Measurements from ENCODE around the gene TRIM46. TPM values are rescaled to one million over a fixed set of nuclear protein-coding genes. Genes with fewer than 3 reads are reported as not detected.

The TRIM46 gene
- total RNA-seq, 2 donors from 2014 or later = 0.14 to 1.6 TPM

GRCh38 chr1:155196103-155196892, 22.6 kb downstream of the TRIM46 start:
- Histone ChIP-seq H3K27ac (no peak overlapping the region), H3K9me3 (no peaks in the 10 kb centered on the region), H3K4me3 (no peak overlapping the region), H3K36me3 (no peaks in the 10 kb centered on the region), H3K27me3 (replicated peaks; ENCODE audit: insufficient read depth) (no peaks in the 10 kb centered on the region), H3K4me1 (replicated peaks) (peaks cover 19% of the 10 kb centered on the region)
- intact Hi-C loops (cut with DNase I) = no loop called here
- TF ChIP-seq, protein P1, sequence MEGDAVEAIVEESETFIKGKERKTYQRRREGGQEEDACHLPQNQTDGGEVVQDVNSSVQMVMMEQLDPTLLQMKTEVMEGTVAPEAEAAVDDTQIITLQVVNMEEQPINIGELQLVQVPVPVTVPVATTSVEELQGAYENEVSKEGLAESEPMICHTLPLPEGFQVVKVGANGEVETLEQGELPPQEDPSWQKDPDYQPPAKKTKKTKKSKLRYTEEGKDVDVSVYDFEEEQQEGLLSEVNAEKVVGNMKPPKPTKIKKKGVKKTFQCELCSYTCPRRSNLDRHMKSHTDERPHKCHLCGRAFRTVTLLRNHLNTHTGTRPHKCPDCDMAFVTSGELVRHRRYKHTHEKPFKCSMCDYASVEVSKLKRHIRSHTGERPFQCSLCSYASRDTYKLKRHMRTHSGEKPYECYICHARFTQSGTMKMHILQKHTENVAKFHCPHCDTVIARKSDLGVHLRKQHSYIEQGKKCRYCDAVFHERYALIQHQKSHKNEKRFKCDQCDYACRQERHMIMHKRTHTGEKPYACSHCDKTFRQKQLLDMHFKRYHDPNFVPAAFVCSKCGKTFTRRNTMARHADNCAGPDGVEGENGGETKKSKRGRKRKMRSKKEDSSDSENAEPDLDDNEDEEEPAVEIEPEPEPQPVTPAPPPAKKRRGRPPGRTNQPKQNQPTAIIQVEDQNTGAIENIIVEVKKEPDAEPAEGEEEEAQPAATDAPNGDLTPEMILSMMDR (IDR thresholded peaks at IDR 0.05) = no peak
- TF ChIP-seq POLR2A (IDR thresholded peaks at IDR 0.05) = no peak
- no peak for TF ChIP-seq POLR2AphosphoS5 (IDR thresholded peaks at IDR 0.05)
- 76% methylated on average over 6 of the region's 6 CpGs for WGBS
- no peak for DNase-seq (ENCODE audit: low spot score)

- no peak for DNase-seq (ENCODE audit: low spot score)
- 90% methylated on average over 20 of the region's 20 CpGs for WGBS
Measured at GRCh38 chr1:155196893-155197638, 23.4 kb downstream of the TRIM46 start.

GRCh38 chr1:155197901-155198546, 24.4 kb downstream of the TRIM46 start:
- Histone ChIP-seq H3K27me3 (replicated peaks; ENCODE audit: insufficient read depth) (no peaks in the 10 kb centered on the region), H3K9me3 (no peaks in the 10 kb centered on the region), H3K4me1 (replicated peaks) (peaks cover 14% of the 10 kb centered on the region), H3K4me3 (no peak overlapping the region), H3K27ac (no peak overlapping the region), H3K36me3 (no peaks in the 10 kb centered on the region)
- 90% methylated on average over 15 of the region's 15 CpGs for WGBS
- intact Hi-C loops (cut with DNase I) = no loop called here
- DNase-seq (ENCODE audit: low spot score) = no peak
- no peak for TF ChIP-seq POLR2AphosphoS5 (IDR thresholded peaks at IDR 0.05)
- TF ChIP-seq, protein P1 (IDR thresholded peaks at IDR 0.05) = no peak
- TF ChIP-seq POLR2A (IDR thresholded peaks at IDR 0.05) = no peak

More at GRCh38 chr1:155196893-155197638, 23.4 kb downstream of the TRIM46 start:
- intact Hi-C loops (cut with DNase I) = no loop called here
- Histone ChIP-seq H3K4me3 (no peak overlapping the region), H3K36me3 (no peaks in the 10 kb centered on the region), H3K27ac (no peak overlapping the region), H3K4me1 (replicated peaks) (peaks cover 19% of the 10 kb centered on the region), H3K27me3 (replicated peaks; ENCODE audit: insufficient read depth) (no peaks in the 10 kb centered on the region), H3K9me3 (no peaks in the 10 kb centered on the region)
- no peak for TF ChIP-seq POLR2AphosphoS5 (IDR thresholded peaks at IDR 0.05)
- TF ChIP-seq, protein P1 (IDR thresholded peaks at IDR 0.05) = no peak
- TF ChIP-seq POLR2A (IDR thresholded peaks at IDR 0.05) = no peak

DNA sequence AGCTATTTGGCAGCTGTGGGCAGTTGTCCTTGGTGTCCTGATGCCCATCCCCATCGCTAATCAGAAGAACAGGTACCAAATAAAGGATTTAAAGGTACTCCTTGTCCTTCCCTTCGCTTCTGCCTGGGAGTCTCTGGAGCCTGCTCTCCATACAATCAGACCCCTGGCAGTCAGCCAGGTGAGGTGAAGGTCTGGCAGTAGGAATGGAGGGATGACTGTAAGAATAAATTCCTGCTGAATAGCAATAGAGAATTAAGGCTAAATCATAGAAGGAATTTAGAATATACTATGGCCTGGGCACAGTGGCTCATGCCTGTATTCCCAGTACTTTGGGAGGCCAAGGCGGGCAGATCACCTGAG, 24.9 kb downstream of the TRIM46 start:
- WGBS = 92% methylated on average over 3 of the region's 3 CpGs
- intact Hi-C loops (cut with DNase I) = no loop called here
- no peak for DNase-seq (ENCODE audit: low spot score)
- H3K4me3 ChIP-seq = no peak overlapping the region
- no peak overlapping the region for H3K27ac ChIP-seq
- TF ChIP-seq POLR2A (IDR thresholded peaks at IDR 0.05) = no peak
- TF ChIP-seq, protein P1 (IDR thresholded peaks at IDR 0.05) = no peak
- TF ChIP-seq POLR2AphosphoS5 (IDR thresholded peaks at IDR 0.05) = no peak
- no peaks in the 10 kb centered on the region for H3K27me3 ChIP-seq (replicated peaks; ENCODE audit: insufficient read depth)
- H3K9me3 ChIP-seq = no peaks in the 10 kb centered on the region
- H3K4me1 ChIP-seq (replicated peaks) = peaks cover 12% of the 10 kb centered on the region
- H3K36me3 ChIP-seq = no peaks in the 10 kb centered on the region

Data from prostate gland (tissue), 2 donors.